ENCODE measurements around the gene GOLGA6A. TPM values are rescaled to one million over a fixed set of nuclear protein-coding genes. Genes with fewer than 3 reads are reported as not detected.

Gene GOLGA6A
- total RNA-seq, 6 donors from 2014 or later = 0.30 TPM; not detected in 5

DNA sequence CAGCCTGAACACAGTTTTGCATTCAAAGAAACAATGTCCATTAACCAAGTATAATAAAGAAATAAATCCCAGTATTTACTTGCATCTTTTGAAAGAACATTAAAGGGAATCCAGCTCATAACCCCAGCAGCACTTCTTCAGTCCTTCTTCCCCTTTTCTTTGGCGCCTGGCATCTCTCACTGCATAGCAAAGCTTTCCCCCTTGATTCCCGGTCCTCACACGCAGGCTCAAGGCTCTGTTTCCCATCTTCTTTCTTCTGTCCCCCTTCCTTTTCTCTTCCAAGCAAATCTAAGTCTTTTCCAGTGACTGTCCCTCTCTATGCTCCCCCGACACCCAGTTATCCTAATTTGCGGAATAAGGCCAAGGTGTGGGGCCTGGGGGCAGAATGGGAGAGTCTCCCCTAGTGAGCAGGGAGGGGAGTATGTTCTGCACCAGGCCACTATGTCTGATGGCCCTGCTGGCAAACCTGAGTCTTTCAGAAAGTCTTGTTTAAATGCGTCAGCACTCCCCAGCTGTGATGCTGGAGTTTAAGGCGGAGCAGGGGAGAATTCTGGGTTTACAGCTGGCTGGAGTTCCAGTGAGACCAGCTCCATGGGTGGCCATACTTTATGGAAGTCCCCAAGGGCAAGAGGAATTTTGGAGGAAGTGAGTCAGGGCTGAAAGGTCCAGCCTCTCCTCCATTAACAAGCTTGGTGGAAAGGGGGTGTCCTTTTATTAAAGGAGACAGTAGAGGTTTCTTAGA, 42.1 kb downstream of the GOLGA6A start:
- no peak for DNase-seq
- TF ChIP-seq EP300 (IDR thresholded peaks at IDR 0.05) (no peak), POLR2AphosphoS5 (IDR thresholded peaks at IDR 0.05) (peak in 1 of 2 donors; percentile 41), POLR2A (IDR thresholded peaks at IDR 0.05) (no peak)
- TF ChIP-seq, protein P1, sequence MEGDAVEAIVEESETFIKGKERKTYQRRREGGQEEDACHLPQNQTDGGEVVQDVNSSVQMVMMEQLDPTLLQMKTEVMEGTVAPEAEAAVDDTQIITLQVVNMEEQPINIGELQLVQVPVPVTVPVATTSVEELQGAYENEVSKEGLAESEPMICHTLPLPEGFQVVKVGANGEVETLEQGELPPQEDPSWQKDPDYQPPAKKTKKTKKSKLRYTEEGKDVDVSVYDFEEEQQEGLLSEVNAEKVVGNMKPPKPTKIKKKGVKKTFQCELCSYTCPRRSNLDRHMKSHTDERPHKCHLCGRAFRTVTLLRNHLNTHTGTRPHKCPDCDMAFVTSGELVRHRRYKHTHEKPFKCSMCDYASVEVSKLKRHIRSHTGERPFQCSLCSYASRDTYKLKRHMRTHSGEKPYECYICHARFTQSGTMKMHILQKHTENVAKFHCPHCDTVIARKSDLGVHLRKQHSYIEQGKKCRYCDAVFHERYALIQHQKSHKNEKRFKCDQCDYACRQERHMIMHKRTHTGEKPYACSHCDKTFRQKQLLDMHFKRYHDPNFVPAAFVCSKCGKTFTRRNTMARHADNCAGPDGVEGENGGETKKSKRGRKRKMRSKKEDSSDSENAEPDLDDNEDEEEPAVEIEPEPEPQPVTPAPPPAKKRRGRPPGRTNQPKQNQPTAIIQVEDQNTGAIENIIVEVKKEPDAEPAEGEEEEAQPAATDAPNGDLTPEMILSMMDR (IDR thresholded peaks at IDR 0.05) = no peak

DNA sequence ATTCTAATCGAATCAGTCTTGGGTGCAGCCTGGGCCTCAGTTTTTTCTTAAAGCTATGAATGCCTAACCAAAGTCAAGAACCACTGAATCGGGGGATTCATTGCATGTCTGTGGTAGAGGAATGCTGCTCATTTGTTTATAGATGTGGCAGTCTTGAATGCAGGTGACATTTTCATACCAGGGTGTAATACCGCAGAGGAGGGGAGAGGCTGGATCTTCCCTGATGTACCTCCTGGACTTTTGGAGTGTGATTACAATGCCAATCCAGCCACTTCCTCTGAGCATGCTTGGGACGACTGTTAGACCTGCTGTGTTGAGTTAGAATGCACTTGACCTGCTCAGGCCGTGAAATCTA, 42.7 kb downstream of the GOLGA6A start:
- Histone ChIP-seq H3K27me3 (no peaks in the 10 kb centered on the region), H3K4me3 (no peak overlapping the region), H3K36me3 (peaks cover 8 to 78% (median 41%) of the 10 kb centered on the region in 4 donors), H3K27ac (peak overlapping the region in 3 of 4 donors; percentile 48 to 55 (median 54)), H3K9me3 (no peaks in the 10 kb centered on the region), H3K4me1 (peaks cover 27 to 32% (median 31%) of the 10 kb centered on the region in 4 donors)
- no peak for TF ChIP-seq POLR2A (IDR thresholded peaks at IDR 0.05)
- no peak for TF ChIP-seq EP300 (IDR thresholded peaks at IDR 0.05)
- no peak for DNase-seq
- 77 to 81% methylated on average over 4 to 5 of the region's 5 CpGs for WGBS, 2 donors
- no peak for ATAC-seq (ENCODE audit: low FRiP score in 2 of 2)

More for the DNA sequence above, 42.1 kb downstream of the GOLGA6A start:
- Histone ChIP-seq H3K4me1 (peaks cover 27 to 33% (median 32%) of the 10 kb centered on the region in 4 donors), H3K4me3 (no peak overlapping the region), H3K9me3 (no peaks in the 10 kb centered on the region), H3K27ac (peak overlapping the region; percentile 48 to 65 (median 60)), H3K36me3 (peaks cover 2 to 78% (median 38%) of the 10 kb centered on the region in 4 donors), H3K27me3 (no peaks in the 10 kb centered on the region)
- 85 to 86% methylated on average over 7 of the region's 7 CpGs for WGBS, 2 donors
- peak in 1 of 2 donors; percentile 82 for ATAC-seq (ENCODE audit: low FRiP score in 2 of 2)

DNA sequence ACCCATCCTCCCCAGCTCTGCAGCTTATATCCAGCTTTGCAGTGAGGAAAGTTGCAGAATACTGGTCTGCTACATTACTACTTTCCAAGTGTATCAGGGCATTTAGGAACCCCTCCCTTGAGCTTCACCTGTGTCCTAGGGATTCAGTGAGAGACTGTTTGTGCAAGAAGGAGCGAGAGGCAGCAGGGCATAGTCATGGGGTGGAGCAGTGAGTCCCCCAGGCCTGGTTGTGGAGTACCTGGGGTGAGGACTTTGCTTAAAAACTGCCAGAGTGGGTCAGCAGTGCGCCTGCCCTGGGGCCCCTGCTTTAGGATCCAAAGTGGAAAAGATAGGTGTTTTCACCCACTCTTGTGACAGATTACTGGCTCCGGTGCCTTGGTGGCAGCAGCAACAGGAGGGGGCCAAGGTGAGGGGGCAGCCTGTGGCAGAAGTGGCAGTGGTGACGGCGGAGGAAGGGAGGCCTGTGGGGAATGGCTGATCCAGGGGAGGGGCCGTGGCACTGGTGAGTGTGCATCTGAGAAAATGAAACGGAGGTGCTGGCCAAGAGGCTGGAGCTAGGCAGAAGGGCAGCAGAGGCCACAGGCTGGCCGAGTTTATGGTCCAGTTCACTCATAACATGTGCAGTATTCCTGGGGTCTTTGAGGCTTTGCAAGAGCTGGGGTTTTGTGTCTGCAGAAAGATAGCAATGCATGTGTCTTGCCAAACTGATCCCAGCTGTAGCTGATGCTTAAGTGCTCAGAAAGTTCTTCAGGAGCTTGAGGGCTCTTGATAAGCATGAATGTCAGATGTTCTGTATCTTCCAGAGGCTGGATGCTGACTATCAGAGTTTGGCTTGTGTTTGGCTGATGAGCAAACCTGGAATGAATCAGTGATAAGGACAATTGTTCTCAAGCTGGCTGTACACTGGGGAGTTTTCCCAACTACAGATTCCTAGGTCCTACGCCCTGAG, 43.4 kb downstream of the GOLGA6A start:
- peak overlapping the region in 3 of 4 donors; percentile 55 to 79 (median 59) for H3K27ac ChIP-seq
- WGBS, 2 donors = 73 to 74% methylated on average over 6 to 7 of the region's 9 CpGs
- H3K4me3 ChIP-seq = no peak overlapping the region
- ATAC-seq (ENCODE audit: low FRiP score in 2 of 2) = no peak
- TF ChIP-seq EP300 (IDR thresholded peaks at IDR 0.05) (no peak), POLR2A (IDR thresholded peaks at IDR 0.05) (no peak), POLR2AphosphoS5 (IDR thresholded peaks at IDR 0.05) (no peak)
- TF ChIP-seq, protein P1 (IDR thresholded peaks at IDR 0.05) = no peak
- no peaks in the 10 kb centered on the region for H3K9me3 ChIP-seq
- peaks cover 11 to 78% (median 46%) of the 10 kb centered on the region in 4 donors for H3K36me3 ChIP-seq
- DNase-seq = no peak
- no peaks in the 10 kb centered on the region for H3K27me3 ChIP-seq
- peaks cover 25 to 32% (median 29%) of the 10 kb centered on the region in 4 donors for H3K4me1 ChIP-seq

DNA sequence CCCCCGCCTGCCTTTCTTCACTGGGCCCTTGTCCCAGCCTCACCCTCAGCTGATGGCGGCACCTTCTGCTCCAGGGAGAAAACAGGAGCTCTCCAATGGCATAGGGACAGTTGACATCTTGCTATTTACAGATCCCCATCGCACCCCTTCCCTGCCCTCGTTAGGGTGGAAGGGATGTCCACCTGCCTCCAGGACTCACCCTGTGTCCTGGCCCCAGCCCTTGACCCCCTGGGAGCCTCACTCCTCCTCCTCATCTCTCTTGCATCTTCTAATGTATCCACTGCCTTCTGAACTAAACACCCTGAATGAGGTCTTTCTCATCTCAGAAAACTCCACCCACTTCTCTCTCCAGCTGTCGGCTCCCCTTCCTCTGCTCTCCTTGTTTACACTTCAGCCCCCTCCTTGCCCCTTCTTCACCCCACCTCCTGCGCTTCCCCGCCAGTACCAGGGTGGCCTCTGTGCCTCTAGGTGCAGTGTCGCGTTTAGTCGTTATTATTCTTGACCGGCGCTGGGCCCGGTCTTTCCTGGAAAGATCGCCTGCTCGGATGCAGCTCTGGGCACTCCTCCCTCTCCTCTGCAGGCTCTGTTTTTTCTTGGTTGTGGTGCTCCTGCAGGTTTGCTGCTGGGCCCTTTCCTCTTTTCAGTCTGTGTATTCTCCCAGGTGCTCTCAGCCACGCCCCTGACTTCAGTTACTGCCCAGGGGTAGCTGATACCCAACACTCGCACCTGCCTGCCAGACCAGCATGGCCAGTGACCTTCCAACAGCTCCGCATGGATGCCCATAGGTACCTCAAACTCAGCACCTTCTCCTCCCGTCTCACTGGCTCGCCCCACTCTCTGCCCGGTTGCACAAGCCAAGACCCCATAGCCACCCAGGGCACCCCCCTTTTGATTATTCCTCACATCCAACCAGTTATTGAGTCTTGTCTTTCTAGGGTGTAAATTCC, 44.9 kb downstream of the GOLGA6A start:
- DNase-seq = no peak
- no peak overlapping the region for H3K4me3 ChIP-seq
- WGBS, 2 donors = 83 to 84% methylated on average over 21 of the region's 21 CpGs
- no peak for TF ChIP-seq EP300 (IDR thresholded peaks at IDR 0.05)
- TF ChIP-seq, protein P1 (IDR thresholded peaks at IDR 0.05) = peak in 1 of 6 experiments; percentile 2
- no peaks in the 10 kb centered on the region for H3K27me3 ChIP-seq
- H3K4me1 ChIP-seq = peaks cover 17 to 36% (median 32%) of the 10 kb centered on the region in 4 donors
- no peaks in the 10 kb centered on the region for H3K9me3 ChIP-seq
- no peak for ATAC-seq (ENCODE audit: low FRiP score in 2 of 2)
- H3K27ac ChIP-seq = peak overlapping the region in 2 of 4 donors; percentile 17 to 44
- peaks cover 15 to 78% (median 53%) of the 10 kb centered on the region in 4 donors for H3K36me3 ChIP-seq

All from upper lobe of left lung (tissue), 6 donors.